ENCODE measurements around the gene PPFIBP1.

DNA sequence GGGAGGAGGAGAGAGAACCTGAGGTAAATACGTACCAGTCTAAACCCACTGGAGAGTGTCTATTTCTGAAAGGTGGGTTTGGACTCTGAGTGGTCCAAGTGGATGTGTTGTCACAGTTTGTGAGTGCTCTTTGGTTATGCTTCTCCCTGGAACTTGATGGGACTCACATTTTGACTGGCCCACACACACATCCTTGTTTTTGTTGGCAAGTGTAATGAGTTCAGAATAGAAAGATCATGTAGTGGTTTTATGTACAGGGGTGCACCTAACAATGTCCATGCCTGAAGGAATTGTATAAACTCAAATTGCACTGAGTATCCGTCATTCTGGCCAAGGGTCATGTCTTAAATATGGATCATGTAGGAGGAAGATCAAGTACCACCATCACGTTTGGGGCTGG is 4.8 kb downstream of the PPFIBP1 start:
- no peak for TF ChIP-seq EP300 (IDR thresholded peaks at IDR 0.05)
- TF ChIP-seq POLR2AphosphoS5 (IDR thresholded peaks at IDR 0.05), result no peak
- TF ChIP-seq, protein P1, sequence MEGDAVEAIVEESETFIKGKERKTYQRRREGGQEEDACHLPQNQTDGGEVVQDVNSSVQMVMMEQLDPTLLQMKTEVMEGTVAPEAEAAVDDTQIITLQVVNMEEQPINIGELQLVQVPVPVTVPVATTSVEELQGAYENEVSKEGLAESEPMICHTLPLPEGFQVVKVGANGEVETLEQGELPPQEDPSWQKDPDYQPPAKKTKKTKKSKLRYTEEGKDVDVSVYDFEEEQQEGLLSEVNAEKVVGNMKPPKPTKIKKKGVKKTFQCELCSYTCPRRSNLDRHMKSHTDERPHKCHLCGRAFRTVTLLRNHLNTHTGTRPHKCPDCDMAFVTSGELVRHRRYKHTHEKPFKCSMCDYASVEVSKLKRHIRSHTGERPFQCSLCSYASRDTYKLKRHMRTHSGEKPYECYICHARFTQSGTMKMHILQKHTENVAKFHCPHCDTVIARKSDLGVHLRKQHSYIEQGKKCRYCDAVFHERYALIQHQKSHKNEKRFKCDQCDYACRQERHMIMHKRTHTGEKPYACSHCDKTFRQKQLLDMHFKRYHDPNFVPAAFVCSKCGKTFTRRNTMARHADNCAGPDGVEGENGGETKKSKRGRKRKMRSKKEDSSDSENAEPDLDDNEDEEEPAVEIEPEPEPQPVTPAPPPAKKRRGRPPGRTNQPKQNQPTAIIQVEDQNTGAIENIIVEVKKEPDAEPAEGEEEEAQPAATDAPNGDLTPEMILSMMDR (IDR thresholded peaks at IDR 0.05), result no peak
- TF ChIP-seq POLR2A (IDR thresholded peaks at IDR 0.05), result no peak

Measured in suprapubic skin (tissue), 4 donors.